Measurements from ENCODE around the gene LOXHD1. TPM values are rescaled to one million over a fixed set of nuclear protein-coding genes. Genes with fewer than 3 reads are reported as not detected.

The LOXHD1 gene
- total and polyA plus RNA-seq, 2 of the 4 experiments (the other 2 are of a cell fraction), result not detected

- no peak; the same call in 1 of the 2 replicates for ATAC-seq (ENCODE audit: low read depth)
- 43% methylated on average over 4 of the region's 10 CpGs; no CpG with 5 or more reads in 1 of the 2 experiments for WGBS, 2 experiments (ENCODE audit: extremely low coverage in 2 of 2, insufficient read length in 1 of 2)
Measured at GRCh38 chr18:46623541-46623940, 33.5 kb downstream of the LOXHD1 start.

More at GRCh38 chr18:46623541-46623940, 33.5 kb downstream of the LOXHD1 start:
- H3K56ac ChIP-seq (ENCODE audit: extremely low read depth, insufficient read depth, low read length), result no peak overlapping the region
- H2AFZ ChIP-seq (replicated peaks; ENCODE audit: low read length, poor library complexity), result peak overlapping the region; percentile 7
- no peak overlapping the region for H2BK20ac ChIP-seq (ENCODE audit: low read depth, low read length)
- no peak overlapping the region for H3K23ac ChIP-seq (ENCODE audit: low read depth, low read length)
- no peak overlapping the region; a peak in 1 of 4 replicates for H4K8ac ChIP-seq (ENCODE audit: low read depth in 2 of 2, low read length in 2 of 2)
- no peak for TF ChIP-seq CEBPB (IDR thresholded peaks at IDR 0.05; ENCODE audit: low read depth, low read length)
- TF ChIP-seq FOS (IDR thresholded peaks at IDR 0.05; ENCODE audit: low read depth, low read length), result no peak
- no peak for TF ChIP-seq CHD1 (IDR thresholded peaks at IDR 0.05; ENCODE audit: low read depth, low read length)
- no peak for TF ChIP-seq MXI1 (IDR thresholded peaks at IDR 0.05; ENCODE audit: borderline replicate concordance, low read depth, low read length)
- no peak for TF ChIP-seq RCOR1 (IDR thresholded peaks at IDR 0.05; ENCODE audit: insufficient replicate concordance, low read length)
- no peak for TF ChIP-seq RAD21 (IDR thresholded peaks at IDR 0.05; ENCODE audit: low read length)
- no peak for TF ChIP-seq MAZ (IDR thresholded peaks at IDR 0.05; ENCODE audit: borderline replicate concordance, low read depth, low read length)
- no peak for TF ChIP-seq MAFK (IDR thresholded peaks at IDR 0.05; ENCODE audit: low read depth, low read length)
- TF ChIP-seq BHLHE40 (IDR thresholded peaks at IDR 0.05; ENCODE audit: low read depth, low read length), result no peak
- no peak for TF ChIP-seq POLR2A (IDR thresholded peaks at IDR 0.05; ENCODE audit: low read depth, low read length)
- no peak for TF ChIP-seq SMC3 (IDR thresholded peaks at IDR 0.05; ENCODE audit: low read depth, low read length)
- no peak for TF ChIP-seq NFE2L2 (IDR thresholded peaks at IDR 0.05; ENCODE audit: low read depth, low read length)
- TF ChIP-seq ELK1 (IDR thresholded peaks at IDR 0.05; ENCODE audit: borderline replicate concordance, low read depth, low read length), result no peak
- DNase-seq, result no peak
- no peaks in the 10 kb centered on the region for H3K9me1 ChIP-seq (ENCODE audit: insufficient read depth, low read length)
- H3K4ac ChIP-seq (ENCODE audit: low read depth, low read length), result no peak overlapping the region
- CTCF ChIA-PET, result no interaction called here
- POLR2A ChIA-PET (ENCODE audit: unreplicated experiment), result no interaction called here
- H3K4me2 ChIP-seq (ENCODE audit: low read depth, low read length), result no peak overlapping the region
- H2AK9ac ChIP-seq (replicated peaks; ENCODE audit: low read depth, low read length, poor library complexity), result no peak overlapping the region
- H3K36me3 ChIP-seq (ENCODE audit: control insufficient read depth, insufficient read depth, low read length), result no peaks in the 10 kb centered on the region
- no peaks in the 10 kb centered on the region for H4K20me1 ChIP-seq (ENCODE audit: insufficient read depth, low read length)
- no peak overlapping the region for H2AK5ac ChIP-seq (ENCODE audit: low read depth, low read length)
- no peaks in the 10 kb centered on the region for H3K27me3 ChIP-seq (ENCODE audit: control insufficient read depth, insufficient read depth, low read length)
- H3K79me1 ChIP-seq (ENCODE audit: low read depth in 1 of 2, low read length in 2 of 2), result no peaks in the 10 kb centered on the region
- intact Hi-C loops (cut with micrococcal nuclease), result no loop called here
- in situ Hi-C loops (cut with MboI; ENCODE audit: low sequenced_read_pairs), result no loop called here
- H4K5ac ChIP-seq (ENCODE audit: low read depth, low read length), result no peak overlapping the region; the same call in 1 of the 2 replicates
- H2BK15ac ChIP-seq (ENCODE audit: low read depth, low read length), result no peak overlapping the region
- H3K9ac ChIP-seq (ENCODE audit: low read depth, low read length), result no peak overlapping the region
- no peaks in the 10 kb centered on the region for H3K9me3 ChIP-seq (ENCODE audit: control insufficient read depth, insufficient read depth, low read length)
- no peak overlapping the region for H4K91ac ChIP-seq (ENCODE audit: insufficient read depth, low read depth, low read length)
- no peak overlapping the region for H3K14ac ChIP-seq (replicated peaks; ENCODE audit: low read depth, low read length)
- BruUV-seq (replicated peaks), result no TSS peak
- no peak overlapping the region for H2BK5ac ChIP-seq (ENCODE audit: low read depth, low read length, poor library complexity, severe bottlenecking)
- H3K27ac ChIP-seq (ENCODE audit: insufficient read depth, low read length), result no peak overlapping the region
- dilution Hi-C loops (cut with HindIII; ENCODE audit: low sequenced_read_pairs, unreplicated experiment), result no loop called here
- H3K4me1 ChIP-seq (ENCODE audit: control insufficient read depth, insufficient read depth, low read length), result no peaks in the 10 kb centered on the region
- H2BK120ac ChIP-seq (ENCODE audit: low read depth, low read length), result no peak overlapping the region
- H3K18ac ChIP-seq (ENCODE audit: low read depth, low read length), result no peak overlapping the region
- H3K4me3 ChIP-seq (ENCODE audit: insufficient read depth, low read depth, low read length), result no peak overlapping the region
